ENCODE measurements around the gene RMRP.

The RMRP gene

DNA sequence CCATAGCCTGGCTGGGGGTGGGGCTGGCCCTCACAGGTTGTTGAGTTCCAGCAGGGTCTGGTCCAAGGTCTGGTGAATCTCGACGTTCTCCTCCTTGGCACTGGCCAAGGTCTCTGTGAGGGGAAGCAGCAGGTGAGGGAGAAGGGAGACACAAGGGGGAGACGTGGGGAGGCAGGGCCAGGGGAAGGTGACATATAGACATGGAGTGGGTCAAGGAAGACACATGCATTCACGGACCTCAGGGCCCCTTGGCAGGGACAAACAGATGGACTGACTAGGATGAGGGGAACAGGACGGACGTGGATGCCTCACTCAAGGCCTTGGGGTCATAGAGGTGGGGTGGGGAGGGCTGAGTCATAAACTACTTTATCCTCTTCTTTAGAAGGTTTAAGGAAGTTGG, 24.2 kb upstream of the RMRP start:
- H3K4me3 ChIP-seq (ENCODE audit: low read depth, low read length) = no peak overlapping the region
- TF ChIP-seq, protein P1, sequence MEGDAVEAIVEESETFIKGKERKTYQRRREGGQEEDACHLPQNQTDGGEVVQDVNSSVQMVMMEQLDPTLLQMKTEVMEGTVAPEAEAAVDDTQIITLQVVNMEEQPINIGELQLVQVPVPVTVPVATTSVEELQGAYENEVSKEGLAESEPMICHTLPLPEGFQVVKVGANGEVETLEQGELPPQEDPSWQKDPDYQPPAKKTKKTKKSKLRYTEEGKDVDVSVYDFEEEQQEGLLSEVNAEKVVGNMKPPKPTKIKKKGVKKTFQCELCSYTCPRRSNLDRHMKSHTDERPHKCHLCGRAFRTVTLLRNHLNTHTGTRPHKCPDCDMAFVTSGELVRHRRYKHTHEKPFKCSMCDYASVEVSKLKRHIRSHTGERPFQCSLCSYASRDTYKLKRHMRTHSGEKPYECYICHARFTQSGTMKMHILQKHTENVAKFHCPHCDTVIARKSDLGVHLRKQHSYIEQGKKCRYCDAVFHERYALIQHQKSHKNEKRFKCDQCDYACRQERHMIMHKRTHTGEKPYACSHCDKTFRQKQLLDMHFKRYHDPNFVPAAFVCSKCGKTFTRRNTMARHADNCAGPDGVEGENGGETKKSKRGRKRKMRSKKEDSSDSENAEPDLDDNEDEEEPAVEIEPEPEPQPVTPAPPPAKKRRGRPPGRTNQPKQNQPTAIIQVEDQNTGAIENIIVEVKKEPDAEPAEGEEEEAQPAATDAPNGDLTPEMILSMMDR (IDR thresholded peaks at IDR 0.05; ENCODE audit: borderline replicate concordance, insufficient read depth, low read depth, low read length) = no peak

DNA sequence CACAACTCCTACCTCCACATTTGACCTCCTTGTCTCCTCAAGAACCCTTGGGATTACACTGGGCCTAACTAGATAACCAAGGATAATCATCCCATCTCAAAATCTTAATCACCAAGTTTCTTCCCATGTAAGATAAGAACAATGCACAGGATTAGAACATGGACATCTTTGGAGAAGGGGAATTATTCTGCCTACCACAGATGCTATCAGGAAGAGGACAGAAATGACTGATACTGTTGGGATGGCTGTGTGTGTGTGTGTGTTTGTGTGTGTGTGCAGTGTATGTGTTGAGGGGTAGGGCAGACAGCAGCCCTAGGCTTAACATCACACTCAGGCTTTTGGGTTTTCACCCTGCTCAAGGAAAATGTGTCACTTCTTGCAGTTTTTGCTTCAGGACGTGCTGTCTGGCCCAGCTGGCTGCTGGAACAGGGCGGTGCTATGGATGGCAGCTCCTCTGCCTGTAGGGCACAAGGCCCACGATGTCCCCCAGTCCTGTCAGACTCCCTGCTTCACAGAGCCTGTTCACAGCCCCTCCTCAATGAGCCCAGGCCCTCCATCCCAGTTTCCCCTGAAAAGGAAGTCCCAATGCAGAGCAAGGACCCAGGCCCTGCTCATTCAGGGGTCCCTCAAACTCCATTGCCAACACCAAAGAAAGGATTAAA, 23.7 kb upstream of the RMRP start:
- TF ChIP-seq, protein P1 (IDR thresholded peaks at IDR 0.05; ENCODE audit: borderline replicate concordance, insufficient read depth, low read depth, low read length) = no peak
- no peak overlapping the region for H3K4me3 ChIP-seq (ENCODE audit: low read depth, low read length)

DNA sequence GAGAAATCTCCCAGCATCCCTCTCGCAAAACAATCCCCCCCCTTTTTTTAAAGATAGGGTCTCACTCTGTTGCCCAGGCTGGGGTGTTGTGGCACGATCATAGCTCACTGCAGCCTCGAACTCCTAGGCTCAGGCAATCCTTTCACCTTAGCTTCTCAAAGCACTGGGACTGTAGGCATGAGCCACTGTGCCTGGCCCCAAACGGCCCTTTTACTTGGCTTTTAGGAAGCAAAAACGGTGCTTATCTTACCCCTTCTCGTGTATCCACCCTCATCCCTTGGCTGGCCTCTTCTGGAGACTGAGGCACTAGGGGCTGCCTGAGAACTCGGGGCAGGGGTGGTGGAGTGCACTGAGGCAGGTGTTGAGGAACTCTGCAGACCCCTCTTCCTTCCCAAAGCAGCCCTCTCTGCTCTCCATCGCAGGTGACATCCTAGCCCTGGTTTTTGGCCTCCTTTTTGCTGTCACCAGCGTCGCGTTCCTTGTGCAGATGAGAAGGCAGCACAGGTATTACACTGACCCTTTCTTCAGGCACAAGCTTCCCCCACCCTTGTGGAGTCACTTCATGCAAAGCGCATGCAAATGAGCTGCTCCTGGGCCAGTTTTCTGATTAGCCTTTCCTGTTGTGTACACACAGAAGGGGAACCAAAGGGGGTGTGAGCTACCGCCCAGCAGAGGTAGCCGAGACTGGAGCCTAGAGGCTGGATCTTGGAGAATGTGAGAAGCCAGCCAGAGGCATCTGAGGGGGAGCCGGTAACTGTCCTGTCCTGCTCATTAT, 22.7 kb upstream of the RMRP start:
- no peak overlapping the region for H3K4me3 ChIP-seq (ENCODE audit: low read depth, low read length)
- TF ChIP-seq, protein P1 (IDR thresholded peaks at IDR 0.05; ENCODE audit: borderline replicate concordance, insufficient read depth, low read depth, low read length) = no peak

DNA sequence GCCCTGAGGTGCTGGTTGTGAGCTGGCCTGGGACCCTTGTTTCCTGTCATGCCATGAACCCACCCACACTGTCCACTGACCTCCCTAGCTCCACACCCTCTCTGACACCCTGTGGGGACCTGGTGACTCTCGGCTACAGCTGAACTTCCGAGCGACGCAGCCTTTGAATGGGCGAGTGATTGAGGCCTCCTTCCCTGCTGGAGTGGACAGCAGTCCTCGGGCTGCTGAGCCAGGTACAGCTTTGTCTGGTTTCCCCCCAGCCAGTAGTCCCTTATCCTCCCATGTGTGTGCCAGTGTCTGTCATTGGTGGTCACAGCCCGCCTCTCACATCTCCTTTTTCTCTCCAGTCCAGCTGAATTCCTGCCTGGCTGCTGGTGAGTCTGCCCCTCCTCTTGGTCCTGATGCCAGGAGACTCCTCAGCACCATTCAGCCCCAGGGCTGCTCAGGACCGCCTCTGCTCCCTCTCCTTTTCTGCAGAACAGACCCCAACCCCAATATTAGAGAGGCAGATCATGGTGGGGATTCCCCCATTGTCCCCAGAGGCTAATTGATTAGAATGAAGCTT, 22.0 kb upstream of the RMRP start:
- TF ChIP-seq, protein P1 (IDR thresholded peaks at IDR 0.05; ENCODE audit: borderline replicate concordance, insufficient read depth, low read depth, low read length) = no peak
- H3K4me3 ChIP-seq (ENCODE audit: low read depth, low read length) = no peak overlapping the region

DNA sequence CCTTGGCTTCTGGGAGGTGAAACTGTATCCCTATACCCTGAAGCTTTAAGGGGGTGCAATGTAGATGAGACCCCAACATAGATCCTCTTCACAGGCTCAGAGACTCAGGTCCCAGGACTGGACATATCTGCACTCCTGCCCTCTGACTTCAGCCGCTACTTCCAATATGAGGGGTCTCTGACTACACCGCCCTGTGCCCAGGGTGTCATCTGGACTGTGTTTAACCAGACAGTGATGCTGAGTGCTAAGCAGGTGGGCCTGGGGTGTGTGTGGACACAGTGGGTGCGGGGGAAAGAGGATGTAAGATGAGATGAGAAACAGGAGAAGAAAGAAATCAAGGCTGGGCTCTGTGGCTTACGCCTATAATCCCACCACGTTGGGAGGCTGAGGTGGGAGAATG, 21.3 kb upstream of the RMRP start:
- H3K4me3 ChIP-seq (ENCODE audit: low read depth, low read length) = no peak overlapping the region
- TF ChIP-seq, protein P1 (IDR thresholded peaks at IDR 0.05; ENCODE audit: borderline replicate concordance, insufficient read depth, low read depth, low read length) = no peak

DNA sequence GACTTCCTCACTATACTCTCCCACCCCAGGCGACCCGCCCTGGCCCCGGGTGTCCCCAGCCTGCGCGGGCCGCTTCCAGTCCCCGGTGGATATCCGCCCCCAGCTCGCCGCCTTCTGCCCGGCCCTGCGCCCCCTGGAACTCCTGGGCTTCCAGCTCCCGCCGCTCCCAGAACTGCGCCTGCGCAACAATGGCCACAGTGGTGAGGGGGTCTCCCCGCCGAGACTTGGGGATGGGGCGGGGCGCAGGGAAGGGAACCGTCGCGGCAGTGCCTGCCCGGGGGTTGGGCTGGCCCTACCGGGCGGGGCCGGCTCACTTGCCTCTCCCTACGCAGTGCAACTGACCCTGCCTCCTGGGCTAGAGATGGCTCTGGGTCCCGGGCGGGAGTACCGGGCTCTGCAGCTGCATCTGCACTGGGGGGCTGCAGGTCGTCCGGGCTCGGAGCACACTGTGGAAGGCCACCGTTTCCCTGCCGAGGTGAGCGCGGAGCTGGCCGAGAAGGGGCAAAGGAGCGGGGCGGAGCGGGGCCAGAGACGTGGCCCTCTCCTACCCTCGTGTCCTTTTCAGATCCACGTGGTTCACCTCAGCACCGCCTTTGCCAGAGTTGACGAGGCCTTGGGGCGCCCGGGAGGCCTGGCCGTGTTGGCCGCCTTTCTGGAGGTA, 18.0 kb upstream of the RMRP start:
- TF ChIP-seq, protein P1 (IDR thresholded peaks at IDR 0.05; ENCODE audit: borderline replicate concordance, insufficient read depth, low read depth, low read length) = no peak
- H3K4me3 ChIP-seq (ENCODE audit: low read depth, low read length) = no peak overlapping the region
